ENCODE results near the gene TOX2.

DNA sequence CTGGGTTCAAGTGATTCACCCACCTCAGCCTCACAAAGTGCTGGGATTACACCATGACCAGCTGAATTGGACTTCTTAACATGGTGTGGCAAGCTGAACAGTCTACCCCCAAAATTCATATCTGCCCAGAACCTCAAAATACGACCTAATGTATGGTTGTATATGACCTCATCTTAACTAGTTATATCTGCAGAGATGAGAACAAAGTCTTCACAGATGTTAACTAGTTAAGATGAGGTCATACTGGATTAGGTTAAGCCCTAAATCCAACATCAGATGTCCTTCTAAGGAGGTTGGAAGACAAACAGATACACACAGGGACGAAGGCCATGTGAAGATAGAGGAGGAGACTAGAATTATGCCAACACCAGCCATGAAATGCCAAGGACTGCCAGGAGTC is 169.8 kb downstream of the TOX2 start:
- TF ChIP-seq POLR2A (IDR thresholded peaks at IDR 0.05; ENCODE audit: low read depth, low read length): no peak
- TF ChIP-seq POLR2AphosphoS5 (IDR thresholded peaks at IDR 0.05; ENCODE audit: low read depth, low read length): no peak

Data from GM12892 (cell line).